Gastroesophageal sphincter (tissue), 4 donors: ENCODE data around the gene C1QL4. TPM values are rescaled to one million over a fixed set of nuclear protein-coding genes. Genes with fewer than 3 reads are reported as not detected.
A peak's percentile ranks its signal among the peaks of the same experiment; 100 is the strongest.

ENCODE experiments used
- ATAC-seq: fragments of 150-250 bp; one replicate; pipeline ENCODE4 v1.9.1; 2016; ENCODE audit warnings: mild to moderate bottlenecking, moderate library complexity
- H3K27ac ChIP-seq, 4 donors: fragments of 200-600 bp; sonication (generic) in 3 of 4; 1 replicate in 3 of 4; 2 replicates in 1 of 4; pipeline ENCODE4 v1.5.1; 2016 to 2019
- H3K27me3 ChIP-seq: fragments of 200-600 bp; sonication (generic); one replicate; pipeline ENCODE4 v1.5.1; 2019
- H3K36me3 ChIP-seq, 2 donors: fragments of 200-600 bp; sonication (generic); one replicate each; pipeline ENCODE4 v1.5.1; 2019; ENCODE audit warnings: control low read depth in 1 of 2
- H3K4me1 ChIP-seq, 3 donors: fragments of 200-600 bp; sonication (generic); 1 replicate in 2 of 3; 2 replicates in 1 of 3; pipeline ENCODE4 v1.5.1; 2016 to 2019; ENCODE audit warnings: control low read depth in 2 of 3
- H3K4me3 ChIP-seq, 2 donors: fragments of 200-600 bp; sonication (generic); one replicate each; pipeline ENCODE4 v1.5.1; 2019; ENCODE audit warnings: mild to moderate bottlenecking in 1 of 2, moderate library complexity in 1 of 2
- H3K9me3 ChIP-seq, 3 donors: fragments of 200-600 bp; sonication (generic); one replicate each; pipeline ENCODE4 v1.5.1; 2017 to 2019; ENCODE audit warnings: control low read depth in 2 of 3
- EP300 ChIP-seq: sonication (generic); formaldehyde crosslinking; IDR thresholded peaks from one replicate; pipeline ENCODE4 v1.6.1; 2017; ENCODE audit warnings: antibody characterized with exemption, mild to moderate bottlenecking
- POLR2A ChIP-seq, 2 donors: fragments of 450-650 bp; IDR thresholded peaks; one replicate each; pipeline ENCODE4 v1.6.1; 2017; ENCODE audit warnings: antibody characterized with exemption in 2 of 2, mild to moderate bottlenecking in 2 of 2, moderate library complexity in 1 of 2
- POLR2AphosphoS5 ChIP-seq: sonication (generic); formaldehyde crosslinking; IDR thresholded peaks from one replicate; pipeline ENCODE4 v1.6.1; 2017; ENCODE audit warnings: antibody characterized with exemption
- WGBS, 2 donors: methylation state at CpG; one replicate each; pipeline ENCODE4 v1.1.5; 2018; ENCODE audit warnings: low coverage in 1 of 2; 5-methylcytosine and 5-hydroxymethylcytosine counted together
- total RNA-seq, 4 donors: library from RNA; depleted of rRNA; stranded (reverse); fragments of >200 nt; gene quantifications; one replicate each; pipeline ENCODE4 v1.1.0, GENCODE V29; 2016
- TF ChIP-seq, protein P1 (sequence below), 4 experiments: fragments of 200-600 bp in 2 of 4; fragments of 450-650 bp in 2 of 4; sonication (generic) in 1 of 4; IDR thresholded peaks; one replicate each; pipeline ENCODE4 v1.5.1; 2017 to 2019; ENCODE audit warnings: antibody characterized with exemption in 4 of 4, mild to moderate bottlenecking in 2 of 4, moderate library complexity in 2 of 4

The C1QL4 gene
- total RNA-seq, 4 donors from 2014 or later, result not detected

DNA sequence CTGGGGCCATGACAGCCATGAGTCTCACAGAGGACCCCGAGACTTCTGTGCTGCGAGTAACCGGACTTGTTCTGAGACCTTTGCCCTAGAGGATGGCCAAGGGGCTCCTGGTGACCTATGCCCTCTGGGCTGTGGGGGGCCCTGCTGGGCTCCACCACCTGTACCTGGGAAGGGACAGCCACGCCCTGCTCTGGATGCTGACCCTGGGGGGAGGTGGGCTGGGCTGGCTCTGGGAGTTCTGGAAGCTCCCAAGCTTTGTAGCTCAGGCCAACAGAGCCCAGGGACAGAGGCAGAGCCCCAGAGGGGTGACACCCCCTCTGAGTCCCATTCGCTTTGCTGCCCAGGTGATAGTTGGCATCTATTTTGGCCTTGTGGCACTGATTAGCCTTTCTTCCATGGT lies 11.8 kb upstream of the C1QL4 start:
- no peak overlapping the region for H3K27ac ChIP-seq
- H3K9me3 ChIP-seq, result no peaks in the 10 kb centered on the region
- H3K4me3 ChIP-seq, result no peak overlapping the region
- no peak for ATAC-seq
- no peaks in the 10 kb centered on the region for H3K36me3 ChIP-seq
- H3K27me3 ChIP-seq, result peaks cover 97% of the 10 kb centered on the region
- 100% methylated on average over 3 of the region's 5 CpGs; no CpG with 5 or more reads in 1 of the 2 donors for WGBS, 2 donors
- peaks cover 15 to 38% (median 32%) of the 10 kb centered on the region in 3 donors for H3K4me1 ChIP-seq
- TF ChIP-seq, protein P1, sequence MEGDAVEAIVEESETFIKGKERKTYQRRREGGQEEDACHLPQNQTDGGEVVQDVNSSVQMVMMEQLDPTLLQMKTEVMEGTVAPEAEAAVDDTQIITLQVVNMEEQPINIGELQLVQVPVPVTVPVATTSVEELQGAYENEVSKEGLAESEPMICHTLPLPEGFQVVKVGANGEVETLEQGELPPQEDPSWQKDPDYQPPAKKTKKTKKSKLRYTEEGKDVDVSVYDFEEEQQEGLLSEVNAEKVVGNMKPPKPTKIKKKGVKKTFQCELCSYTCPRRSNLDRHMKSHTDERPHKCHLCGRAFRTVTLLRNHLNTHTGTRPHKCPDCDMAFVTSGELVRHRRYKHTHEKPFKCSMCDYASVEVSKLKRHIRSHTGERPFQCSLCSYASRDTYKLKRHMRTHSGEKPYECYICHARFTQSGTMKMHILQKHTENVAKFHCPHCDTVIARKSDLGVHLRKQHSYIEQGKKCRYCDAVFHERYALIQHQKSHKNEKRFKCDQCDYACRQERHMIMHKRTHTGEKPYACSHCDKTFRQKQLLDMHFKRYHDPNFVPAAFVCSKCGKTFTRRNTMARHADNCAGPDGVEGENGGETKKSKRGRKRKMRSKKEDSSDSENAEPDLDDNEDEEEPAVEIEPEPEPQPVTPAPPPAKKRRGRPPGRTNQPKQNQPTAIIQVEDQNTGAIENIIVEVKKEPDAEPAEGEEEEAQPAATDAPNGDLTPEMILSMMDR (IDR thresholded peaks at IDR 0.05), result no peak
- TF ChIP-seq POLR2AphosphoS5, result no peak
- no peak for TF ChIP-seq POLR2A (IDR thresholded peaks at IDR 0.05)
- TF ChIP-seq EP300, result no peak

DNA sequence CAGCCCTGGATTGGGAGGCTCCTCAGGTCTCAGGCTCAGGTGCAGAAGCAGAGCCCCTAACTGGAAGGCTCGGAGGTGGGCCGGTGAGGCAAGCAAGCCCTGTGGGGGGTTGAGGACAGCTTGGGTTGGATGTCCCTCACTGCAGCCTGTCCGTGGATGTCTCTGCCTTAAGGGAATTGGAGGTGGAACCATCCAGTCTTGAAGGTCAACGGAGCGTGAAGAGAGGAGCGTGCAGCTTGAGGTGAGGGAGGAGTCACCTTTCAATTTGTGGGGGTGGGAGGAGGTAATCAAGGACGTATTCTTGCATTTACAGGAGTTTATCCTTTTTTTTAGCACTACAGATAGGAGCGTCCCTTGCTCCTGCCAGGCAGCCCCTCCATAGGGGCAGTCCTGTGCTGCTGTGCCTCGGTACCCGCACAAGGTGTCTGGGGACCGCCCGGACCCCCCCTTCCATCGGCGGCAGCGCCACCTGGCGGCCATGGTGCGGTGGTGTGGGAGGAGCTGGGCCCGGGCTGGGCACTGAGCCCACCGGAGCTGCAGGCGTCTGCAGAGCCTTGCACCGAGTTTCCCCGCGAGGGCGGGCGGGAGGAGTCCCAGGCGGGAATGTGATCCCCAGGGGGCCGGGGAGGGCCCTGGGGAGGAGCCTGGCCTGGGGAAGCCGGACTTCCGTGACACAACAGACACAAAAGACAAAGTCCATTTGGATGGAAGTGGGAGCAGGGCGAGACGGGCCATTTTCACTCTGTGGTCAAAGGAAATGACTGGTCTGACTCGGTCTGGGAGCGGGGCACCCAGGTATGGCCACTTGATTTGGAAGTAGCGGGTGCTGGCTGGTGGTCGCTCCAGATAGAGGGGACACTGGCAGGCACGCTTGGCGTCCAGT lies 10.6 kb upstream of the C1QL4 start:
- peak overlapping the region in 1 of 2 donors; percentile 52 for H3K4me3 ChIP-seq
- WGBS, 2 donors, result 22 to 41% methylated on average over 6 to 8 of the region's 37 CpGs
- no peak for TF ChIP-seq POLR2AphosphoS5
- TF ChIP-seq, protein P1 (IDR thresholded peaks at IDR 0.05), result peak in 3 of 4 experiments; percentile 81 to 97 (median 86)
- no peak overlapping the region for H3K27ac ChIP-seq
- H3K4me1 ChIP-seq, result peaks cover 15 to 48% (median 41%) of the 10 kb centered on the region in 3 donors
- no peaks in the 10 kb centered on the region for H3K36me3 ChIP-seq
- H3K27me3 ChIP-seq, result peaks cover 97% of the 10 kb centered on the region
- no peaks in the 10 kb centered on the region for H3K9me3 ChIP-seq
- ATAC-seq, result peak; percentile 72

DNA sequence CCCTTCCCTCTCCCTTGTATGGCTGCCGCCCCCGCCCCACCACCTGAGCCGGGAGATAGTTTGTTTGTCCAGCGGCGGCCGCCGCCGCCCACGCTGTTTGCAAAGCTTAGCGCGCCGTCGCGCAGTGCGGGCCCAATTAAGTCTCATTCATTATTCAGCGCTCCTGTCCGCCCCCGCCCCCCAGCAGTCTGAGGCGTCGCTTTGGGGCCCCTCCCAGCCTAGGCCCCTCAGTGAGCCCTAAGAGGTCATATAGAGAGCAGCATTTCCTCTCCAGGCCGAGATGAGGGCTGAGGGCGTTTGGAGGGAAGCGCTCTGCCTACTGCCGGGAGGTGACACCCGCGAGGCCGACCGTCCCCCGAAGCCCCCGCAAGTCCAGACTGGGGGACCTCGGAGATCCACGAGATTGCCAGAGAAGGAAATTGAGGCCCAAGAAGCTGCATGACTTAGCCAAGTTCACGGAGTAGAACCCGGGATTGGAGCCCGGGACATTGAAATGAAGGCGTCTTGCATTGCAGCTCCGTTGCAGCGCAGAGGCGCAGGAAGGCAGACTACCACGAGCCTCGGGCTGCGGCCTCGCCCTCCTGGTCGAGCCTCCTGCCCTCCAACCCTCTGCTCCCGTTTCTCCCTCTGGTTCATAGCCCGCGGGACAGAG lies 9.8 kb upstream of the C1QL4 start, which contains the start of gene DNAJC22:
Gene DNAJC22, plus strand, starts transcription at position 230 of the 652 bp plus-strand sequence. CDS start 1,985 bp downstream, outside the sequence.
- WGBS, 2 donors, result 25% methylated on average over 7 of the region's 47 CpGs; no CpG with 5 or more reads in 1 of the 2 donors
- no peaks in the 10 kb centered on the region for H3K36me3 ChIP-seq
- ATAC-seq, result no peak
- H3K4me3 ChIP-seq, result peak within 1 kb of the TSS in 1 of 2 donors; percentile 52
- no peak for TF ChIP-seq EP300
- TF ChIP-seq, protein P1 (IDR thresholded peaks at IDR 0.05), result no peak
- no peak for TF ChIP-seq POLR2AphosphoS5
- no peak for TF ChIP-seq POLR2A (IDR thresholded peaks at IDR 0.05)
- peaks cover 99% of the 10 kb centered on the region for H3K27me3 ChIP-seq
- H3K4me1 ChIP-seq, result peaks cover 15 to 55% (median 48%) of the 10 kb centered on the region in 3 donors
- H3K27ac ChIP-seq, result no peak within 1 kb of the TSS
- H3K9me3 ChIP-seq, result no peaks in the 10 kb centered on the region

DNA sequence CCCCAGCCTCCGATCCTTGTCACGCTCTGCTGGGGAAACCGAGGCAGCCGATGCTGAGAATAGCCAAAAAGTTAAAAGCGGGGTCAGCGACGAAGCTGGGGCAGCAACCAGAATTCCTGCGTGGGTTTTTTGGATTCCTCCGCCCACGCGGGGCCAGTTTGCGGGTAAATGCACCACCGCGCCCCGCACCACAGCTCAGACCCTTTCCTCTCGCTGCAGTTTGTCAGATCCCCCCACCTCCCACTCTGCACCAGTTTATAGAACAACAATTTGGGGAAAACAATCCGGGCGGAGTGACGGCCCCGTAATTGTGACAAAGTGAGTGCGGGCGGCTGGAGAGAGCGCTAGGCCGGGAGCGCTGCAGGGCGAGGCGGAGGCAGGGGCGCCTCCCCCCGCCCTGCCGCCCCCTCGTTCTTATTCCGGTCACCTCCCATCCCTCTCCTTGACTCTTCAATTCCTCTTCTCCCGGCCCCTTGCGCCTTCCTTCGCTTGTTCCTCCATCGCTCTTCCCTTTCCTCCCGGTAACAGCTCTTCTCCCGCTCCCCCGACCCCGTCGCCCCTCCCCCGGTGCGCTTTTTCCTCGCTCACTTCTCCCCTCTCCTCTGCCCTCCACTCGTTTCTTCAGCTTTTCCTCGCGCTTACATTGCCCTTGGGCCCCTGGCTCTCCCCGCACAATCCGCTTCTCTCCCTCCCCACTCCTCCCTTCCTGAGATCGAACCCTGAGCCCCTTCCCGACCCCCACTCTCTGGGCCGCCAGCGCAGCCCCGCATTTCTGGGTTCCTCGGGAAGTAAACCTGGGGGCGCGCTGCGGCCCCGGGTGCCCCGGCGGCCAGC lies 9.1 kb upstream of the C1QL4 start:
- TF ChIP-seq POLR2AphosphoS5 (no peak), EP300 (no peak), POLR2A (IDR thresholded peaks at IDR 0.05) (no peak)
- TF ChIP-seq, protein P1 (IDR thresholded peaks at IDR 0.05), result no peak
- WGBS, 2 donors, result 1 to 2% methylated on average over 21 to 27 of the region's 61 CpGs
- Histone ChIP-seq H3K27me3 (peaks cover 96% of the 10 kb centered on the region), H3K36me3 (no peaks in the 10 kb centered on the region), H3K4me3 (peak overlapping the region in 1 of 2 donors; percentile 52), H3K27ac (no peak overlapping the region), H3K4me1 (peaks cover 15 to 57% (median 48%) of the 10 kb centered on the region in 3 donors), H3K9me3 (no peaks in the 10 kb centered on the region)
- ATAC-seq, result no peak
